CD1c-positive myeloid dendritic cell (primary cell): ENCODE measurements around the gene THSD4.

ENCODE experiments used
- DNase-seq: peaks from one replicate; pipeline ENCODE4 v3.0.0-alpha.2; 2016; ENCODE audit errors: extremely low spot score

The THSD4 gene

DNA sequence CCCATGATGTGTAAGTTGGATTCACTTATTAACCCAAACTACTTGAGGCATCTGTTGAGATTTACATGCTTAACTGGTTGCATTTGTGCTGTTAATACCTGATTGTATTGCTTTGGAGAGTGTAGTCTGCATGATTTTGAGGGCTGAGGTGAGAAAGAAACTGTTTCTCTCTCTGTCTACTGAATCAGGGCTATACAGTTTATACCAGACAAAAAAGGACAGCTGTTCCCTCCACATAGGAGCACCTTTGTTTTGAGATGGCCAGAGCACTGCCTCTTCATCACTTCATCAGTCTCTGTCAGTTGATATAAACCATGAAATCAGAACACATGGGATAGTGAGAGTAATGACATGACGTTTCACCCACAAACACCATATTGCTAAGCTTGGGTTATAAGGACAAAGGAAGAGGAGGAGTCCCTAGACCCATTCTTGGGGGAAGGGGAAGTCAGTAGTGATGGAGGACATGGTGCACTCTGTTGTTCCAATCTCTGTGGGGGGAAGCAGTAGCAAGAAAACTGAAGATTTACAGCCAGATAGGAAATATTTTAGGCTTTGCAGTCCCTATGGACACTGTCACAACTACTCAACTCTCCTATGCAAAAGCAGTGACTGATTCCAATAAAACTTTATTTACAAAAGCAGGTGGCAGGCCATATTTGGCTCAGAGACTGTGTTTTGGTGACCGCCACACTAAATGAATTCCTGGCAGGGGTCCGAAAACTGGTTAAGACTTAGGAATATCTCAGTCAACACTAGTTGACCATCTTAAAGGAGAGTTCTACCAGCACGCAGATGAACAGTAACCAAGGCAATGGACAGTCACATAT is 571.2 kb downstream of the THSD4 start:
- no peak for DNase-seq

DNA sequence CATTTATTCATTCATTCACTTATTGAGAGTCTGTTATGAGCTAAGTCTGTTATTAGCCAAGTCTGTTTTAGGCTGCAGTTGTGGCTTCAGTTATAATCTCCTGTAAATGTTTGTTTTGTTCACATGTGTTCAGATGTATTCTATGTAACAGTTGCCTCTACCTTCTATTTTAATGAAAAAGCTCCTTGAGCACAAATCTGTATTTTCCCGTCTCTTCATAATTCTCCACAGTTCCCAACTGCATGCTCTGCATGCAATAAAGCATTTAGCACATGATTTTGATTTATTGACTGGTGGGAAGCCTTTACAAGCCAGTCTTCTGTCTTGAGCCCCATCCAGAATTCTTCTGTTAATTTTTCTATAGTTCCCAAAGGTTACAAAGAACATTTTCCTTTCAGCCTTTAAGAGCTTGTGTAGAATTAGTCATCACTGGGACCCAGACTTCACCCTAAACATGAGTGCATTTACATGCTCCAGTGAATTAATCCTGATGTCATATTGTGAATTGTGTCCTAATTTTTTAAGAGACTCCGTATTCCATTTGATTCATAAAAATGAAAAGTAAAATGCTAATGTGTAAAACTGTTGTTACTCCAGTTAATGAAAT is 572.7 kb downstream of the THSD4 start:
- no peak for DNase-seq

DNA sequence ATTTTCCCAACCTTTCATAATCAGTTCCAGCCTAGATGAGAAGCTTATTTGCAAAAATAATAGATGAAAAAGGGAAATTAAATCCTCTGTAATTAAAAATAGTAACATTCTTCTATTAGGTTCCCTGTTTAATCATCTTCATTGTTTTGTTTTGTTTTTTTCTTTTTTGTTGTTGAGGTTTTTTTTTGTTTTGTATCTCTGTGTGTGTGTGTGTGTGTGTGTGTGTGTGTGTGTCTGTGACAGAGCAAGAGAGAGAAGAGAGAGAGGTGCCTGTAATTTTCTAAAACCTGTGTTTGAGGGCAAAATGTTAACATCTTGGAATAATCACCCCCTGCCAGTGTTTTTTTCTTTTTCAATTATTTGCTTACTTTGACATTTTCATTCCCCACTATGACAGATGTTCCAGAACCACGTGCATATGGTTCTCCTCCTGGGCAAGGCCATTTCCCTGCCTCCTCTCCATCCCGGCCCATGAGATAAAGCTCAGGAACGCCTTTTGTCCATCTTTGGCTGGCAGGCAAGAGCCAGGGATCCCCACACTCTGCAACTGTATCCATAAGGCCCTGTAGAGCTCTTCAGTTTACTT is 573.3 kb downstream of the THSD4 start:
- DNase-seq = no peak

DNA sequence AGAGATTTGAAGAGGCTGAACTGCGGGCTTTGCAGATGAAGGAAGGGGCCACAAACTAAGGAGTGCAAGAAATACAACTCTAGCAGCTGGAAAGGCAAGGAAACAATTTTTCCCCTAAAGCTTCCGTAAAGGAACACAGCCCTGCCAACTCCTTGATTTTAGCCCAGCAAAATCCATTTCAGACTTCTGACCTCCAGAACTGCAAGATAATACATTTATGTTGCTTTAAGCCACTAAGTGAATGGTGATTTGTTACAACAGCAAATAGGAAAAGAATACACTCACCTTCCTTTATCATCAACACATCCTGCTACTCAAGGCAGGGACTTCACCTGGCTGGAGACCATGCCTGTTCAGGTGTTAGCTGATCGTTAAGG is 575.8 kb downstream of the THSD4 start:
- DNase-seq = no peak

DNA sequence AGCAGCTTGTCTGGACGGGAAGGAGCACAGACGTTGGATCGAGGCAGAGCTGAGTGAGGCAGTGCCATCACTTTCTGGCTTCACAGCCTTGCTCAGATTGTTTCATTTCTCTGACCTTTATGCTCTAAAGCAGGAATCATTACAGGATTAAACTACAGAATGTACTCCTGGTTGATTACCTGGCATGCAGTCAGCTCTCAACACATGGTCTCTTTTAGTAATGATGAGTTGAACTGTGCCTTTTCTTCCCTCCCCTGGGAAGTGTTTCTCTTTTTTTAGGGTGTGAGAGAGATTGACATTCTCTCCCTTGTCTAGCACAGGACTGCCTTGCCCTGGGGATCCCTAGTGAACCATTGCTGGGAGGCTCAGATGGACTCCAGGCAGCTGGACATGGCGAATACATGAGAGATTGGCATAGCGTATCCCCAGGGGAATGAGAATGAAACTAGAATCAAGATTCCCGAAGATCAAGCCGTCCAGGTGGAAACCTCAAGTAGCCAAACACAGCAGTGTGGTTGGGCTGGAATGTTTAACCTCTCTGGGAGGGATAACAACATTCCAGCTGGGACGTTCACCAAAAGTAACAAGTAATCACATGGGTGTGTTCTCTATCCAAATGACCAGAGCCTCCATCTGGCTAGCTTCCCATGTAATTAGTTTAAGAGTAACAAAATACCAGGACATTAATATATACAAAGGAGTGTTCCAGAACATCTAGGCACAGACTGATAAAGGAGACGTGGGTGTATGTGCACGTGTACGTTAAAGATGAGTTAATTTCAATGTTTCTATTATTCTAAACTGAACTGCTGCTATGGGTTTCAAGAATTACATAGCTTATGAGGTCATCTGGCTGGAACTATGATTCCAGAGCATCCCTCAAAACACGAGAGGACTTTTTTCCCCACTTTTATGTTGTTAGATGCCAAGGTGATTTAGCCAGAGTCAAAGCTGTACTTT is 576.5 kb downstream of the THSD4 start:
- DNase-seq = no peak

DNA sequence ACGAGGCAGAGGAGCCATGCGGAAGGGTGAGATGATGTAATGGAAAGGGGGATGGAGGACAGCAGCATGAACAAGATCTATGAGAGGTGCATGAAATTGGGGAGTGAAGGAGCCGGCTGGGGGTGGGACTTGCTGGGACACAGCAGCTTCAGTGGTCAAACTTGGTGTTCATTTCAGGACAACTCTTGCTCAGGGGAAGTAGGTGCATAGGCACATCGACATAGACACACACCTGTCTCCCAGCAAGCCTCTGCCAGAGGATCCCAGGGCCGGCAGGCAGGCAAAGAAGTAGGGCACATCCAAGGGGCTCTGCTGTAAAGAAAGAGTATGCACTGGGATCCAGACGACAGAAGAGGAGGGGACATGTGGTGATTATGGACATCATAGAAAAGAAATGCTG is 582.0 kb downstream of the THSD4 start:
- no peak for DNase-seq

DNA sequence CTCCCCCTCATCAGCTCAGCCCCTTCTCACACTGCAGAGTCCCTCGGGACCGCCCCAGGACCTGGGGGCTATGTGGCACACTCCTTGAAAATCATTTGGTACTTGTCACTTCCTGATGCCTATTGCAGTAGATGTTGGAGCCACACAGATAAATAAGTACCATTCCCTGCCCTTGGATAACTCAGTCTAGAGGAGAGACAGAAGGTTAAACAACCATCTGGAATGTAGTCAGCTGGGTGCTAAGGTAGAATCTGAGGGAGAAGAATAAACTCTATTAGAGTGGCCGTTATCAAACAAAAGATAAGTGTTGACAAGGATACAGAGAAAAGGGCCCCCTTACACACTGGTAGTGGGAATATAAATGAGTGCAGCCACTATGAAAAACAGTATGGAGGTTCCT is 582.8 kb downstream of the THSD4 start:
- no peak for DNase-seq

DNA sequence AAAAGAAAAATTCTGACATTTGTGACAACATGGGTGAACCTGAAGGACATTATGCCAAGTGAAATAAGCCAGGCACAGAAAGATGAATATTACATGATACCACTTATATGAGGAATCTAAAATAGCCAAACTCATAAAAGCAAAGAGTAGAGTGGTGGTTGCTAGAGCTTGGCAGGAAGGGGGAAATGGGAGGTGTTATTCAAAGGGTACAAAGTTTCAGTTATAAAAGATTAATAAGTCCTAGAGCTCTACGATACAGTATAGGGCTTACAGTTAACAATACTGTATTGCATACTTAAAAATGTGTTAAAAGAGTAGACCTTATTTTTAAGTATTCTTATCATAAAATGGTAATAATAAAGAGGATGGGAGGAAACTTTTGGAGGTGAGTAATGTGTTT is 583.5 kb downstream of the THSD4 start:
- DNase-seq = no peak

DNA sequence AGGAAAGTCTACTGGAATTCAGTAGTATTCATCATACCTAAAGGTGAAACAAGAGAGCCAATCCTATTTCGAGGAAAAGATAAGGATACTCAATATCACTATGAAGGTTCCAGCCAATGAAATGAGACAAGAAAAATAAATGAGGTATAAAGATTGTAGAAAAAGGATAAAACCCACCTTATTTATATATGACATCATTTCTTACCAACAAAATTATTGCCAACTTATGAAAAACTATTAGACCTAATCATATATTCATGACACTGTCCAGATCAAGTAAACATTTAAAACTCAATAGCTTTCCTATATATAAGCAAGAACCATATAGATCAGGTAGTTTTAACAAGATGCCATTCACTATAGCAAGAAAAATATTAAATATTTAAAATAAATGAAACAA is 584.7 kb downstream of the THSD4 start:
- DNase-seq = no peak

DNA sequence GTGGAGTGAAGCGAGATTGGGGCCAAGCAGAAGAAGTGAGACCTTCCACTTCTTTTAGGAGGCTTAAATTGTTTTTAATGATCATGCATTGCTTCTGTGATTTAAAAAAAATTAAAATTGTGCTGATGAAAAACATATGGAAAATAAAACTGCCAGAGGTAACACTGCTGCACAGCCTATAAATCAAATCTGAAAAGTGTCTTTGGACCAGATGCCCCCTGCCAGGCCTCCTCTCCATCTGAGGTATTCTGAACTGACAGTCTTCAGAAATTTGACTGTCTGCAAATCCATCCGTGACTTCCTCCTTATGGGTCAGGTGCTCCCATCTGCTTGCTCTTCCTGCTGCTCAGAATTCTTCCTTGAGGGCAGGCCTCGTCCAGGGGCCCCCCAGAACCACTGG is 586.5 kb downstream of the THSD4 start:
- DNase-seq = no peak

DNA sequence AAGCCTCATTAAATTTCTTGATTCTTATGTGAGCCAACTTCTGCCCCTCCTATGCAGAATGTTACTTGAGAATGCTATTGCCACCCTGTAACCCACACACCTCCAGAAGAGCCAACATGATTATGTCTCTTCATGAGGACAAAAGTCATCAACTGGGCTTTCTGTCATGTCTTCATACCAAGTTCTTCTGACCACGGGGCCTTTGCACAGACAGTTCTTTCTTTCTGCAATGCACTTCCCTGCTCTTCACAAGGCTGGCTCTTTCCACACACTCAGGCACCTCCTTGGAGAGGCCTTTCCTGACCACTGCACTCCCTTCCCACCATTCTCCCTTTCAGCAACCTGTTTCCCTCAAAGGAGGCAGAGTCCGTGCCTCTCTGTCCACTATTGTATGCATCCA is 587.2 kb downstream of the THSD4 start:
- DNase-seq = no peak

DNA sequence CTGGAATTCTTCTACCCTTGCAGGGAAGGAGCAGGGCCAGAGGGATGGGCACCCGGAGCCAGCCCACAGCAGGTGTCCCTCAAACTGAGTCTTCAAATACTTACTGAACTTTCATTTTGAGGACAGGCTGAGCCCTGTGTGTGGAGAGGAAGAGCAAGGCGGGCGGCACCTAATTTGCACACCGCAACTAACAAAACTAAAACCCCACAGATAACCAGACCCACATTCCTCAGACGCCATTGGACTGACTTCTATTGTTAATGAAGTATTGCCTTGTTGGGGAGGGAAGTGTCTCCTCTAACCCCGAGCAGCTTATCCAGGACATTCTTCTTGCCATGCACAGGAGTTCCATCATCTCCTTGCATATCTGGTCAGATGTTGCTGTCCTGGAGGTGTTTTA is 589.9 kb downstream of the THSD4 start:
- DNase-seq = no peak

DNA sequence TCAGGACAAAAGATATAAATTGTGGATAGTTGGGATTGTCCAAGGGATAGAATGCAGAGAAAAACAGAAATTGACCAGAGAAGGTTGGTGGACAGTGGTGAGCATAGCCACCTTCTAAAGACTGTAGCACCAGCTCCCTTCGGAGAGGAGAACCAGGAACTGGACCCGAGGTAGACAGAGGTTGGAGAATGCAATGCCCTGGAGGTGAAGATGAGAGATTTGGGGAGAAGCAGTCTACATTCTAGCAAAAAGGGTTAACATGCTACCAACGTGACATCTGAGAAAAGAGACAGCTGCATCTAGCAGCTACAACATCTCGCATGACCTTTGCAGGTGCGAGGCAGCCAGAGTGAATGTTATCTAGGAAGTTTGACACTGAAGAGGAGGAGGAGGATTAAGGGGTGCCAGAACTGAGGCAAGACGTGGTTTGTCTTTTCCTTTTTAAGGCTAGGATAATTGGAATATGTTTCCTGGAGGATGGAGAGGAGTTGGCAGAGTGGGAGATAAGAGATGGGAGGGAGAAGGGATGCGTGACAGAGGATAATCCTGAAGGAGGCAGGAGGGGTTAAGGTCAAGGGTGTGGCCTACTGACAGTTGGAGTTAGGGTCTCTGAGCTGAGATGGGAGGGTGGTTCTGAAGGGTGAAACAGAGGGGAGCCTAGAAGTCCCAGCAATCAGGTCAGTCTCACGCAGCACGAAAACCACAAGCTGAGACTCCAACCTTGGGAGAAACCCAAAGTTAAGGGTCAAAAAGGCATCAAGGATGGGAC is 591.4 kb downstream of the THSD4 start:
- no peak for DNase-seq

DNA sequence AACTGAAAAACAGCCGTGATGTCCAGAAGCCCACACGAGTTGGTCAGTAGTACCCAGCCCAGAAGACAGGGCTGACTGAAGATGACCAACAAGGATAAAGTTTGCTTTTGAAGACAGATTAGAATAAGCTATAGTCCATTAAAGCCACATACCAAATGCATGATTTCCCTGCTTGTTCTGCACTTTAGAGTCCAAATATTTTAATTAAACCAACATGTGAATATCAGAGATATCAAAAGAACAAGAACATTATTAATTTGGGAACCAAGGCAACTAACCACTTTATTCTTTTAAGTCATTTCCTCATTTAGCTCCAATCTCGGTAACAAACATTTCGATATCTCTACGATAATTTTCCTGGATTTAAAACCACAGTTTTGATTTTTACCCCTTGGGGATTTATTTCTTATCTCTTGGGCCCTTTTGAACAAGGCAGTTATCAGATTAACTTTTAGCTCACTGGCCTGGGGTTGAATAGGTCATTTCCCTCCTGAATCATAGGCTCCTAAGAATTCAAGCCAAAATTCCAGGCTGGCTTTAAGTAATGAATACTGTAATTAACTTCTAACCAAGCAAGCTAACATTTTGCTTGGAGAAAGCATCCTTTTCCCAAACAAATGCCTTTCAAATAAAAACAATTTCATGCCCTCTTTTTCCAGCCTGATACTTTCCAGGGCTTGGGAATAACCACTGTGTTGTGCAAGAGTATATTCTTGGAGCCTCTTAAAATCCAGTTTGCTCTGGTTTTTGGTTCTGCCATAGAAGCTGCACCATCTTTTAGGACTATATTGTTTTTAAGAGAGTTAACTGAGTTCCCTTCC is 592.2 kb downstream of the THSD4 start:
- DNase-seq = no peak

DNA sequence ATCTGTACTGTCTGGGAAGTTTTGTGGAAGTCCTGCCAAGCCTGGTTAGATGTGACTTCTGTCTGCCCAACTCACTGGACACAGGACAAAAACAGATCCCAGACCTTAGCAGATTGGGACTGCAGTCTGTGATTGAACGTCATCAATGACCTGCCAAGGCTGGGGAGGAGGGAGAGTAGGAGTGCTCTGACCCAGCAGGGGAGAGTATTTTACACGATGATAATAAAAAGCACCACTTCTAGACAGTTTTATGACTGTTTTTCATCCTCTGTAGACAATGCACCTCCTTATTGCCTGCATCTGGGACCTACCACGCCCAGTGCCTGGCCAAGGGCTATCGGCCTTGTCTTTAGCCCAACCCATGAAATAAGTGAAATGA is 592.8 kb downstream of the THSD4 start:
- no peak for DNase-seq

DNA sequence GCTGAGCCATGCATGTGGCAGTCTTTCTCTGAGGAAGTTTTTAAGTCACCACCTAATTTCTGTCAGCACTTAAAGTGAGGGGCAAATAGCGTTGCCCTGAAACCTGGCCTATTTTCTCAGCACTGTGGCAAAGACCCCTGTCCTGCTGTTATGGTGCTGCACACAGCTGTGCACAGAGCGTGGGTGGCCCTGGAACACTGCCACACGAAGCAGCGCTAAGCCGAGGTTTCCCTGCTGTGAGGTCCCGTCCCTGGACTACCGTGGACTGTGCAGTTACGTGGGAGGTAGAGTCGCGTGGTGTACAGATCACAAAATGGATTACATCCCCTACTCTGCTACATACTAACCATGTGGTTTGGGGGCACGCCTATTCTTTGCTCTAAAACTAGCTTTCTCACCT is 593.5 kb downstream of the THSD4 start:
- DNase-seq = no peak

DNA sequence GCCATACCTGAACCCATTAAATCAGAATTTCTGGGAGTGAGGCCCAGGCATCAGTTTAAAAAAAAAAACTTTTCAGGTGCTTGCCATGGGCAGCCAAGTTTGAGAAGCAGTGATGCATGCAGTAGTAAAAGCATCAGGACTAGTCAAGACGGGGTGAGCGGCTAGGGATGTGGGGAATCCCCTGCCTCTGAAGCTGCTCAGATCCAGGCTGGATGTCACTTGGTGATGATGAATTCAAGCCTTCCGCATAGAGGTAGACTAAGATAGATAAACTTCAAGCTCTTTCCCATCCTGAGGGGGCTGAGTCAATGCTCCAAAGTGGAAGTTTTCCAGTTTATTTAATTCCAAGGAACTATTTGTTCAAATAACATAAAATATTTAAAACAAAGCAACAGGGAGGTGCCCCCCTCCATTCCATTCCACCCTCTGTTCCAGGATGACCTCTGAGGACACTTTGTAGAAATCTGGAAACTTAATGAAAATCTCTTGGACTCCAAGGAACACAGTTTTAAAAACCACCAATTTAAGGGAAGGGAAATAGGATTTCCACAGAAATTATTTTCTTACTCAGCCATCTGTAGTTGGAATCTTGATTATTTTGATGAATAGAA is 594.6 kb downstream of the THSD4 start:
- DNase-seq = no peak

DNA sequence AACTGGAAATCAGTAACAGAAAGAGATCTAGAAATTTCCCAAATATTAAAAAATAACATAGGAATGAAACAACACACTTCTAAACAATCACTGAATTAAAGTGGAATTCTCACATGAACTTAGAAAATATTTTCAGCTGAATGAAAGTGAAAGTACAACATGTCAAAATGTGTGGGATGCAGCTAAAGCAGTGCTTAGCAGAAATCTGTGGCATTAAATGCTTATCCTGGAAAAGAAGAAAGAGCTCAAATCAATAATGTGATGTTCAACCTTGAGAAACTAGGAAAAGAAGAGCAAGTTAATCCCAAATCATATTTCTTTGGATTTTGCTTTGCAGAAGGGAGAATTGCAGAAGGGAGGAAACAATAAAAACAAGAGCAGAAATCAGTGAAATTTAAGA is 596.9 kb downstream of the THSD4 start:
- no peak for DNase-seq

DNA sequence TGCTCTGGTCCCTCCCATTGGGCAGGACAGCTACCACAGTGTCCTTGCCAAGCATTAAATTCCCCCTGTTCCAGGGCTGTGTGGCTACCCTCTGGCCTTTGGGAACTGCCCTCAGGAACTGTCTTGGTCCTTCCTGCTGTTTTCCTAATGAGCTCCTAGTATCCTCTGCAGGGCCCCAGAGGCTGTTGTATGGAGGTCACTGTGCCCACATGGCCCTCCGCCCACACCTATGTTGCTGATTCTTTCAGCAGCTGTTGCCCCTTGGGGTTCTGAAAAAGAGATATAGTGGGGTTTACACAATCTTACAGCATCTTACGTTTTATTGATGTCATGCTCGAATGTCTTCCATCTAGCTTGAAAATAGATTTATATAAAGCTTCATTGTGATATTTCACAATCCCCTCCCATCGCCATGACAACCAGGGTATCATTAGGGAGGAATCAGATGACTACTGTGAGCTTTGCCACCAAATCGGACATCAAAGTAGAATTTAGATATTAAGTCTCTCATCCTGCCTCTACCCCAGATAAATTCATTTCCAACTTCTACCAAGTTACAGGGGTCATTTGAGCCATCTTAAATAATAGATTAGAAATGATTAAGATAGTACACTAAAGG is 598.0 kb downstream of the THSD4 start:
- no peak for DNase-seq

DNA sequence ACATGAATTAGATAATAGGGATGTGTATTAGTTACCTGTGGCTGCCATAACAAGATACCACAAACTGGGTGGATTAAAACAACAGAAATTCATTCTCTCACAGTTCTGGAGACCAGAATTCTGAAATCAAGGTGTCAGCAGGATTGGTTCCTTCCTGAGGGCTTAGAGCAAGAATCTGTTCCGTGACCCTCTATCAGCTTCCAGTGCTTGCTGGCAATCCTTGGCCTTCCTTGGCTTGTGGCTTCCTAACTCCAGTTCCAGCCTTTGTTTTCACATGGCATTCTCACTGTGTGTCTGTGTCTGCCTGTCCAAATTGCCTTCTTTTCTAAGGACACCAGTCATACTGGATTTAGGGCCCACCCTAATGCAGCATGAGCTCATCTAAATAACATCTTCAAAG is 600.6 kb downstream of the THSD4 start:
- no peak for DNase-seq
